ENCODE measurements around the gene NCOA7. TPM values are rescaled to one million over a fixed set of nuclear protein-coding genes. Genes with fewer than 3 reads are reported as not detected.

The NCOA7 gene
- total and polyA plus RNA-seq, 9 of the 15 experiments (the other 6 are each of a cell fraction or from before 2014, with no cell fraction given) = 5.8 to 14.6 (median 9.3) TPM

GRCh38 chr6:125939791-125940190 lies 149.0 kb downstream of the NCOA7 start:
- TF ChIP-seq TAF15 (IDR thresholded peaks at IDR 0.05; ENCODE audit: low read depth, low read length) (no peak), ZNF583 (CRISPR knock-in tag; IDR thresholded peaks at IDR 0.05) (no peak), MECOM (CRISPR knock-in tag; IDR thresholded peaks at IDR 0.05) (no peak), AFF4 (CRISPR knock-in tag; IDR thresholded peaks at IDR 0.05) (no peak), CHCHD3 (CRISPR knock-in tag; IDR thresholded peaks at IDR 0.05) (no peak), NCOA1 (IDR thresholded peaks at IDR 0.05; ENCODE audit: low read depth) (no peak), SUPT5H (IDR thresholded peaks at IDR 0.05) (no peak), KLF16 (IDR thresholded peaks at IDR 0.05) (no peak)
- 21% methylated on average over 2 of the region's 2 CpGs for WGBS (ENCODE audit: insufficient coverage, low coverage, missing lambda C conversion rate)

More at GRCh38 chr6:125939791-125940190, 149.0 kb downstream of the NCOA7 start:
- H3K79me2 ChIP-seq (ENCODE audit: control insufficient read depth, insufficient read depth, low read length) = no peaks in the 10 kb centered on the region
- in situ Hi-C loops (cut with MboI) (no loop called here), intact Hi-C loops (cut with micrococcal nuclease) (no loop called here)
- H3K9ac ChIP-seq (ENCODE audit: insufficient read depth in 1 of 2, low read depth in 2 of 2, low read length in 2 of 2) = no peak overlapping the region
- no peaks in the 10 kb centered on the region for H4K20me1 ChIP-seq (replicated peaks; ENCODE audit: control insufficient read depth, insufficient read depth, low read length)
- no peak for FAIRE-seq
- ChIA-PET CTCF (ENCODE audit: low intra/inter-chr PET ratio) (no interaction called here), POLR2A (interaction anchor here (0.8 to 4.0 kb wide), 2 partner anchors 16 to 33 kb away, joined by 3 to 18 read pairs; partner anchors contain the start of gene HINT3)
- no TSS peak for BruUV-seq (replicated peaks)
- H3K9me1 ChIP-seq (ENCODE audit: control insufficient read depth, insufficient read depth, low read length) = no peaks in the 10 kb centered on the region
- H3K27me3 ChIP-seq (ENCODE audit: control insufficient read depth in 2 of 2, insufficient read depth in 2 of 2, low read length in 2 of 2) = no peaks in the 10 kb centered on the region
- peaks cover 10 to 39% of the 10 kb centered on the region in 2 experiments for H3K4me1 ChIP-seq (replicated peaks in 1 of 2; ENCODE audit: control insufficient read depth in 2 of 2, insufficient read depth in 2 of 2, low read length in 2 of 2)
- H3K9me3 ChIP-seq (replicated peaks; ENCODE audit: control insufficient read depth, insufficient read depth, low read depth, low read length) = no peaks in the 10 kb centered on the region
- no peak for ATAC-seq
- no peak overlapping the region for H3K27ac ChIP-seq (ENCODE audit: extremely low read depth, low read depth, low read length)
- H3K4me2 ChIP-seq (ENCODE audit: insufficient read depth, low read length) = no peak overlapping the region
- no peak overlapping the region for H3K4me3 ChIP-seq
- H3K36me3 ChIP-seq (ENCODE audit: control insufficient read depth, insufficient read depth, low read length) = no peaks in the 10 kb centered on the region
- no peak overlapping the region for H2AFZ ChIP-seq (ENCODE audit: low read depth, low read length)
- DNase-seq (ENCODE audit: extremely low read depth in 1 of 4, low spot score in 3 of 4) = no peak
